ENCODE measurements around the gene KIAA1586. TPM values are rescaled to one million over a fixed set of nuclear protein-coding genes. Genes with fewer than 3 reads are reported as not detected.
A peak's percentile ranks its signal among the peaks of the same experiment; 100 is the strongest.
"Not testable (repeated sequence)": the region's sequence is repeated elsewhere in the genome, so short reads cannot be mapped to it uniquely, and the experiment has no call there.

The KIAA1586 gene
- total RNA-seq, 6 donors from 2014 or later = 2.7 to 11.3 (median 7.5) TPM

- no peak for TF ChIP-seq CTCF (IDR thresholded peaks at IDR 0.05)
- TF ChIP-seq POLR2AphosphoS5 (IDR thresholded peaks at IDR 0.05) = no peak
- no peak for TF ChIP-seq EP300 (IDR thresholded peaks at IDR 0.05)
- no peak for TF ChIP-seq POLR2A (IDR thresholded peaks at IDR 0.05)
- WGBS, 2 donors = 93 to 97% methylated on average over 2 of the region's 2 CpGs
- no peaks in the 10 kb centered on the region for H3K36me3 ChIP-seq
- no peaks in the 10 kb centered on the region for H3K27me3 ChIP-seq
- DNase-seq (no peak), ATAC-seq (ENCODE audit: low FRiP score in 2 of 2) (no peak)
- H3K4me1 ChIP-seq = peaks cover 3 to 10% (median 7%) of the 10 kb centered on the region in 4 donors
- no peak overlapping the region for H3K27ac ChIP-seq
- no peaks in the 10 kb centered on the region for H3K9me3 ChIP-seq
- no peak overlapping the region for H3K4me3 ChIP-seq
Observed at GRCh38 chr6:57044568-57044967, 1.9 kb upstream of the KIAA1586 start.

GRCh38 chr6:57047257-57047585, 728 bp downstream of the KIAA1586 start:
- H3K4me1 ChIP-seq, H3K9me3 ChIP-seq, DNase-seq, H3K4me3 ChIP-seq, H3K27ac ChIP-seq, H3K27me3 ChIP-seq: not testable (repeated sequence)
- ATAC-seq (ENCODE audit: low FRiP score in 2 of 2) = peak in 1 of 2 donors; percentile 11
- WGBS, 2 donors = no CpG with 5 or more reads among the region's 5 CpGs
- peaks cover 0 to 20% (median 6%) of the 10 kb centered on the region in 4 donors for H3K36me3 ChIP-seq

GRCh38 chr6:57047859-57048258, 1.4 kb downstream of the KIAA1586 start:
- not testable (repeated sequence) for H3K4me1 ChIP-seq; H3K27ac ChIP-seq; ATAC-seq (ENCODE audit: low FRiP score in 2 of 2); H3K9me3 ChIP-seq; DNase-seq; H3K4me3 ChIP-seq; H3K27me3 ChIP-seq
- H3K36me3 ChIP-seq = peaks cover 3 to 27% (median 7%) of the 10 kb centered on the region in 4 donors
- WGBS, 2 donors = 85 to 94% methylated on average over 6 of the region's 6 CpGs

GRCh38 chr6:57048577-57048976, 2.1 kb downstream of the KIAA1586 start:
- no peaks in the 10 kb centered on the region for H3K27me3 ChIP-seq
- peaks cover 4 to 34% (median 11%) of the 10 kb centered on the region in 4 donors for H3K36me3 ChIP-seq
- no peaks in the 10 kb centered on the region for H3K9me3 ChIP-seq
- H3K4me3 ChIP-seq = no peak overlapping the region
- WGBS, 2 donors = 88% methylated on average over 5 of the region's 5 CpGs
- DNase-seq = no peak
- H3K27ac ChIP-seq = no peak overlapping the region
- peaks cover 3 to 10% (median 7%) of the 10 kb centered on the region in 4 donors for H3K4me1 ChIP-seq
- TF ChIP-seq CTCF (IDR thresholded peaks at IDR 0.05) (no peak), EP300 (IDR thresholded peaks at IDR 0.05) (no peak), POLR2AphosphoS5 (IDR thresholded peaks at IDR 0.05) (no peak), POLR2A (IDR thresholded peaks at IDR 0.05) (no peak)
- ATAC-seq (ENCODE audit: low FRiP score in 2 of 2) = no peak

- H3K9me3 ChIP-seq = no peaks in the 10 kb centered on the region
- DNase-seq (no peak), ATAC-seq (ENCODE audit: low FRiP score in 2 of 2) (no peak)
- no peak overlapping the region for H3K4me3 ChIP-seq
- 86 to 97% methylated on average over 3 of the region's 3 CpGs for WGBS, 2 donors
- H3K27me3 ChIP-seq = no peaks in the 10 kb centered on the region
- H3K36me3 ChIP-seq = peaks cover 0 to 42% (median 2%) of the 10 kb centered on the region in 4 donors
- no peak overlapping the region for H3K27ac ChIP-seq
- no peaks in the 10 kb centered on the region for H3K4me1 ChIP-seq
- TF ChIP-seq CTCF (IDR thresholded peaks at IDR 0.05) = no peak
- no peak for TF ChIP-seq POLR2AphosphoS5 (IDR thresholded peaks at IDR 0.05)
- TF ChIP-seq POLR2A (IDR thresholded peaks at IDR 0.05) = no peak
- no peak for TF ChIP-seq EP300 (IDR thresholded peaks at IDR 0.05)
Observed at GRCh38 chr6:57063847-57064246, 17.4 kb downstream of the KIAA1586 start.

- Histone ChIP-seq H3K9me3 (no peaks in the 10 kb centered on the region), H3K4me3 (no peak overlapping the region), H3K27me3 (no peaks in the 10 kb centered on the region), H3K27ac (no peak overlapping the region), H3K36me3 (peaks cover 0 to 35% (median 2%) of the 10 kb centered on the region in 4 donors), H3K4me1 (no peaks in the 10 kb centered on the region)
- TF ChIP-seq CTCF (IDR thresholded peaks at IDR 0.05) (no peak), POLR2A (IDR thresholded peaks at IDR 0.05) (no peak), EP300 (IDR thresholded peaks at IDR 0.05) (no peak), POLR2AphosphoS5 (IDR thresholded peaks at IDR 0.05) (no peak)
- no peak for DNase-seq
- WGBS, 2 donors = 73 to 85% methylated on average over 1 of the region's 1 CpG
- ATAC-seq (ENCODE audit: low FRiP score in 2 of 2) = no peak
Observed at GRCh38 chr6:57064809-57065208, 18.3 kb downstream of the KIAA1586 start.

Measured in upper lobe of left lung (tissue), 6 donors.